Body of pancreas (tissue), 4 donors: Measurements from ENCODE around the gene ULK4. TPM values are rescaled to one million over a fixed set of nuclear protein-coding genes. Genes with fewer than 3 reads are reported as not detected.

Source experiments
- ATAC-seq: fragments of 150-250 bp; one replicate; pipeline ENCODE4 v1.9.1; 2016
- DNase-seq, 4 donors: peaks; one replicate each; pipeline ENCODE4 v3.0.0-alpha.2; 2019
- H3K27ac ChIP-seq, 4 donors: fragments of 200-600 bp; sonication (generic); 1 replicate in 3 of 4; 2 replicates in 1 of 4; pipeline versions ENCODE4 v1.5.1 to v1.6.1; 2016 to 2019; ENCODE audit warnings: mild to moderate bottlenecking in 1 of 4, mixed read lengths in 1 of 4, moderate library complexity in 1 of 4
- H3K27me3 ChIP-seq, 2 donors: fragments of 200-600 bp; sonication (generic); one replicate each; pipeline ENCODE4 v1.6.0; 2016; ENCODE audit warnings: mild to moderate bottlenecking in 1 of 2
- H3K36me3 ChIP-seq, 2 donors: fragments of 200-600 bp; sonication (generic); replicated peaks in 1 of 2; 2 replicates each; pipeline ENCODE4 v1.5.1; 2016; ENCODE audit warnings: low read depth in 2 of 2; ENCODE audit not compliant: insufficient read depth in 1 of 2
- H3K4me1 ChIP-seq: fragments of 200-600 bp; sonication (generic); one replicate; pipeline ENCODE4 v1.6.0; 2016
- H3K4me3 ChIP-seq, 2 donors: fragments of 200-600 bp; sonication (generic); 1 replicate in 1 of 2; 2 replicates in 1 of 2; pipeline ENCODE4 v1.5.1; 2016 to 2019
- H3K9me3 ChIP-seq, 3 donors: fragments of 200-600 bp; sonication (generic); 1 replicate in 2 of 3; 2 replicates in 1 of 3; pipeline ENCODE4 v1.5.1; 2016
- POLR2A ChIP-seq, 3 donors: fragments of 450-650 bp; IDR thresholded peaks; one replicate each; pipeline ENCODE4 v1.6.1; 2016; ENCODE audit warnings: antibody characterized with exemption in 3 of 3, mild to moderate bottlenecking in 2 of 3
- WGBS, 2 donors: methylation state at CpG; one replicate each; pipeline ENCODE4 v1.1.5; 2017; 5-methylcytosine and 5-hydroxymethylcytosine counted together
- intact Hi-C: fragments of 100-400 bp; cut with DNase I; formaldehyde crosslinking; loops from one replicate; pipeline ENCODE4 v1.15.1; 2023
- total RNA-seq, 2 donors: library from RNA; depleted of rRNA; stranded (reverse); fragments of >200 nt; gene quantifications; one replicate each; pipeline ENCODE4 v1.1.0, GENCODE V29; 2016
- TF ChIP-seq, protein P1 (sequence below), 7 experiments: fragments of 450-650 bp in 4 of 7; fragments of 200-600 bp in 3 of 7; sonication (generic) in 3 of 7; IDR thresholded peaks; one replicate each; pipeline ENCODE4 v1.5.1; 2016 to 2019; ENCODE audit warnings: antibody characterized with exemption in 7 of 7

Gene ULK4
- total RNA-seq, 2 donors from 2014 or later: 7.3 to 12.5 TPM

DNA sequence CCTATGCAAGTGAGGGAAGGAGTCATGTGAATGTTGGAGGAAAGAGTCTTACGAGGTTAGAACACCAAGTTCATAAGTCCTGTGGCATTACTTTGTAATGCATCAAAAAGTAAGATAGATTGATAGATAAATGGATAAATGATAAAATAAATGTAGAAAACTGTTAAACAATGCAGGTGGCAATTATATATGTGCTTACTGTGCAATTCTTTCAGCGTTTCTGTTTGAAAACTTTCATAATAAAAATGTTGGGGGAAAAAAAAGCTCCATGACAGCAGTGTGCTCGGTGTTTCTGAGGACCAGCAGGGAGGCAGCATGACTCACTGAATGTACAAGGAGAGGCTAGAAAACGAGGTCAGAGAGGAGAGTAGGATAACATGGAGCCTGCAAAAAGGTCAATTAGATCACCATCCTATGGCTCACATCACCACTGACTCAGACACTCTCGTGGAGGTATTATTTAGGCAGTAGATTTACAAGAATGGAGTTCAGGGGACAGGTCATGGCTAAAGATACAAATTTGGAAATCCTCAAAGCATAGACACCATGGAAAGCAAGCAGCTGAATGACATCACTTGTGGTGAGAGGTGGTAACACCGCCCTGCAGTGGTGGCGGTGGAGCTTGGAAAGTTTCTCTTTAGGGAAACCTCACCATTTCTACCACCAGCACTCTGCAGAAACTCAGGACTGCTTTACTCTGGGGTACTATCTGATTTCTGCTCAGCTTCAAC is 542.8 kb downstream of the ULK4 start:
- H3K27me3 ChIP-seq: no peaks in the 10 kb centered on the region
- no peak overlapping the region for H3K4me3 ChIP-seq
- H3K9me3 ChIP-seq: no peaks in the 10 kb centered on the region
- peaks cover 3% of the 10 kb centered on the region for H3K4me1 ChIP-seq
- TF ChIP-seq POLR2A (IDR thresholded peaks at IDR 0.05): no peak
- TF ChIP-seq, protein P1, sequence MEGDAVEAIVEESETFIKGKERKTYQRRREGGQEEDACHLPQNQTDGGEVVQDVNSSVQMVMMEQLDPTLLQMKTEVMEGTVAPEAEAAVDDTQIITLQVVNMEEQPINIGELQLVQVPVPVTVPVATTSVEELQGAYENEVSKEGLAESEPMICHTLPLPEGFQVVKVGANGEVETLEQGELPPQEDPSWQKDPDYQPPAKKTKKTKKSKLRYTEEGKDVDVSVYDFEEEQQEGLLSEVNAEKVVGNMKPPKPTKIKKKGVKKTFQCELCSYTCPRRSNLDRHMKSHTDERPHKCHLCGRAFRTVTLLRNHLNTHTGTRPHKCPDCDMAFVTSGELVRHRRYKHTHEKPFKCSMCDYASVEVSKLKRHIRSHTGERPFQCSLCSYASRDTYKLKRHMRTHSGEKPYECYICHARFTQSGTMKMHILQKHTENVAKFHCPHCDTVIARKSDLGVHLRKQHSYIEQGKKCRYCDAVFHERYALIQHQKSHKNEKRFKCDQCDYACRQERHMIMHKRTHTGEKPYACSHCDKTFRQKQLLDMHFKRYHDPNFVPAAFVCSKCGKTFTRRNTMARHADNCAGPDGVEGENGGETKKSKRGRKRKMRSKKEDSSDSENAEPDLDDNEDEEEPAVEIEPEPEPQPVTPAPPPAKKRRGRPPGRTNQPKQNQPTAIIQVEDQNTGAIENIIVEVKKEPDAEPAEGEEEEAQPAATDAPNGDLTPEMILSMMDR (IDR thresholded peaks at IDR 0.05): no peak
- DNase-seq (no peak), ATAC-seq (no peak)
- intact Hi-C loops: no loop called here
- H3K36me3 ChIP-seq: no peaks in the 10 kb centered on the region
- no peak overlapping the region for H3K27ac ChIP-seq
- whole genome bisulfite sequencing, 2 donors: 75 to 78% methylated on average over 7 of the region's 7 CpGs

DNA sequence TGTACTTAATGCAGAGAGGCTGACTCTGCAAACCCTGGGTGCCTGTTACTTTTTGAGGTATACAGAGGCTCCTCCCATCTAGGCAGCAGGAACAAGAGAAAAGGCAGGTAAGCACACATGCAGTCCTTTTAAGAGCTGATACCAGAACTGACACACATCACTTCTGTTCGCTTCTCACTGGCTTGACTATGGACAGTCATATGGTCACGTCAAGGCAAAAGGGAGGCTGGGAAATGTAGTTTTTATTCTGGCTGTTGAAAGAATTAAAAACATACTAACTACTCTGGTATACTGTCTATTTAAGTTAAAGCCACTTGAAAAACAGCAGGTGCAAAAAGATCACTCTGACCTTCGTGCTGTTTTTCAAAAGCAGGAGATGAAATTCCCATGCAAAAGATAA is 544.3 kb downstream of the ULK4 start:
- intact Hi-C loops: no loop called here
- Histone ChIP-seq H3K36me3 (no peaks in the 10 kb centered on the region), H3K4me3 (no peak overlapping the region), H3K27me3 (no peaks in the 10 kb centered on the region), H3K27ac (no peak overlapping the region), H3K4me1 (peaks cover 3% of the 10 kb centered on the region), H3K9me3 (no peaks in the 10 kb centered on the region)
- 38 to 50% methylated on average over 3 of the region's 3 CpGs for WGBS, 2 donors
- TF ChIP-seq, protein P1 (IDR thresholded peaks at IDR 0.05): no peak
- TF ChIP-seq POLR2A (IDR thresholded peaks at IDR 0.05): no peak
- ATAC-seq (no peak), DNase-seq (no peak)

DNA sequence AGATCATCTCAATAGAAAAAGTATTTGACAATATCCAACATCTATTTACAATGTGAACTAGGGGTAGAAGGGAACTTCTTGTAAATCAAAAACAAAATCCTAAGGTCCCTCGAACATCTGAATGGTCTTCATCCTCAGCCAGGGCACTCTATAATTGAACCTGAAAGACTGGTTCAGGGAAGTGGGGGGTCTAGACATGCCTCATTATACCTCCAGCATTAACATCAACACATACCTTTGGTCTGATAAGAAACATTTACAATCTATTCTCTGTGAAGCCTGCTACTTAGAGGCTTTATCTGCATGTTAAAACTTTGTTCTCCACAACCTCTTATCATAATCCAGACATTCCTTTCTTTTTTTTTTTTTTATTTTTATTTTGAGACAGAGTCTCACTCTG is 550.8 kb downstream of the ULK4 start:
- WGBS, 2 donors: 30 to 42% methylated on average over 1 of the region's 1 CpG
- no peaks in the 10 kb centered on the region for H3K4me1 ChIP-seq
- no peak for TF ChIP-seq POLR2A (IDR thresholded peaks at IDR 0.05)
- TF ChIP-seq, protein P1 (IDR thresholded peaks at IDR 0.05): no peak
- H3K27ac ChIP-seq: no peak overlapping the region
- DNase-seq: no peak
- H3K36me3 ChIP-seq: no peaks in the 10 kb centered on the region
- H3K4me3 ChIP-seq: no peak overlapping the region
- H3K27me3 ChIP-seq: no peaks in the 10 kb centered on the region
- no peaks in the 10 kb centered on the region for H3K9me3 ChIP-seq
- intact Hi-C loops: no loop called here
- no peak for ATAC-seq

DNA sequence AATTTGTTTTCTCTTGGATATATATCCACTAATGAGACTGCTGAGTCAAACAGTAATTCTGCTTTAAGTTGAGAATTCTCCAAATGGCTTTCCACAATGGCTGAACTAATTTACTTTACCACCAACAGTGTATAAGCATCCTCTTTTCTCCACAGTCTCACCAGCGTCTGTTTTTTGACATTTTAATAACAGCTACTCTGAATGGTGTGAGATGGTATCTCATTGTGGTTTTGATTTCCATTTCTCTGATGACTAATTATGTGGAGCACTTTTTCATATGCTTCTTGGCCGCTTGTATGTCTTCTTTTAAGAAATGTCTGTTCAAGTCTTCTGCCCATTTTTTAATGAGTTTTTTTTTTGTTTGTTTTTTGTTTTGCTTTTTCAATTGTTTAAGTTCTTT is 556.4 kb downstream of the ULK4 start:
- H3K27ac ChIP-seq: no peak overlapping the region
- intact Hi-C loops: no loop called here
- DNase-seq: no peak
- no peak for ATAC-seq
- no peaks in the 10 kb centered on the region for H3K36me3 ChIP-seq
- H3K9me3 ChIP-seq: no peaks in the 10 kb centered on the region
- no peak overlapping the region for H3K4me3 ChIP-seq
- no peaks in the 10 kb centered on the region for H3K27me3 ChIP-seq
- H3K4me1 ChIP-seq: no peaks in the 10 kb centered on the region
- TF ChIP-seq, protein P1 (IDR thresholded peaks at IDR 0.05): no peak
- TF ChIP-seq POLR2A (IDR thresholded peaks at IDR 0.05): no peak
- WGBS, 2 donors: 81 to 87% methylated on average over 2 of the region's 2 CpGs

DNA sequence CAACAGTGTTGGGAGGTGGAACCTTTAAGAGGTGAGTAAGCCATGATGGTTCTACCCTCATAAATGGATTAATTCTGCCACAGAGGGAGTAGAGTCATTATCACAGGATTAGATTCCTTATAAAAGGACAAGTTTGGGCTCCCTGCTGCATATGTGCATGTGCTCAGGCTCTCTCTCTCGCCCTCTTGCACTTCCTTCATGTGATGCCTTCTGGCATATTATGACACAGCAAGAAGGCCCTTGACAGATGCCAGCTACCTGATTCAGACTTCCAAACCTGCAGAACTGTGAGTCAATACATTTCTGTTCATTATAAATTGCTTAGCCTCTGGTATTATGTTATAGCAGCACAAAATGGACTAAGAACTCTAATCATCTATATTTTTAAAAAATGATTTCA is 557.3 kb downstream of the ULK4 start:
- TF ChIP-seq, protein P1 (IDR thresholded peaks at IDR 0.05): no peak
- no peak for TF ChIP-seq POLR2A (IDR thresholded peaks at IDR 0.05)
- Histone ChIP-seq H3K27ac (no peak overlapping the region), H3K27me3 (no peaks in the 10 kb centered on the region), H3K4me1 (no peaks in the 10 kb centered on the region), H3K36me3 (no peaks in the 10 kb centered on the region), H3K4me3 (no peak overlapping the region), H3K9me3 (no peaks in the 10 kb centered on the region)
- no peak for DNase-seq
- intact Hi-C loops: no loop called here
- WGBS, 2 donors: 95 to 100% methylated on average over 1 of the region's 1 CpG
- no peak for ATAC-seq
